Thymus (tissue), 11 donors: ENCODE results near the gene KRT74. TPM values are rescaled to one million over a fixed set of nuclear protein-coding genes. Genes with fewer than 3 reads are reported as not detected.
A peak's percentile ranks its signal among the peaks of the same experiment; 100 is the strongest.

Source experiments
- DNase-seq, 9 donors: peaks; one replicate each; pipeline ENCODE4 v3.0.0-alpha.2; 2013; ENCODE audit warnings: low spot score in 9 of 9, low read depth in 6 of 9, missing footprints in 1 of 9
- H3K27ac ChIP-seq, 2 donors: one replicate each; pipeline ENCODE4 v1.5.1; 2013; ENCODE audit warnings: control low read depth in 1 of 2, low read depth in 1 of 2, low read length in 1 of 2, mild to moderate bottlenecking in 1 of 2, moderate library complexity in 1 of 2
- H3K27me3 ChIP-seq, 2 donors: one replicate each; pipeline ENCODE4 v1.5.1; 2013; ENCODE audit warnings: low read length in 1 of 2; ENCODE audit not compliant: control insufficient read depth in 2 of 2, insufficient read depth in 1 of 2
- H3K36me3 ChIP-seq, 2 donors: one replicate each; pipeline ENCODE4 v1.5.1; 2013; ENCODE audit warnings: low read length in 1 of 2, mild to moderate bottlenecking in 1 of 2, moderate library complexity in 1 of 2; ENCODE audit not compliant: control insufficient read depth in 2 of 2, insufficient read depth in 2 of 2
- H3K4me1 ChIP-seq, 2 donors: one replicate each; pipeline ENCODE4 v1.5.1; 2013; ENCODE audit warnings: low read length in 2 of 2; ENCODE audit not compliant: control insufficient read depth in 2 of 2, insufficient read depth in 2 of 2
- H3K4me3 ChIP-seq, 2 donors: one replicate each; pipeline ENCODE4 v1.5.1; 2013; ENCODE audit warnings: low read length in 2 of 2, control low read depth in 1 of 2, mild to moderate bottlenecking in 1 of 2
- H3K9me3 ChIP-seq, 2 donors: one replicate each; pipeline ENCODE4 v1.5.1; 2013; ENCODE audit warnings: low read length in 1 of 2, mild to moderate bottlenecking in 1 of 2; ENCODE audit not compliant: control insufficient read depth in 2 of 2, insufficient read depth in 1 of 2
- WGBS: extraction: QIAGEN DNeasy Blood & Tissue Kit; methylation state at CpG from one replicate; pipeline ENCODE4 v1.1.7; 2013; 5-methylcytosine and 5-hydroxymethylcytosine counted together
- polyA plus RNA-seq: library from polyadenylated mRNA; stranded (reverse); fragments of 200-250 nt; gene quantifications from one replicate; pipeline ENCODE4 v1.2.3, GENCODE V29; 2013
- total RNA-seq: library from RNA; stranded (reverse); fragments of 120-200 nt; gene quantifications from one replicate; pipeline ENCODE4 v1.2.4, GENCODE V29; 2013
- donor health status: healthy.

KRT74 gene
- total and polyA plus RNA-seq, 2 donors, result 0.09 to 0.34 TPM

DNA sequence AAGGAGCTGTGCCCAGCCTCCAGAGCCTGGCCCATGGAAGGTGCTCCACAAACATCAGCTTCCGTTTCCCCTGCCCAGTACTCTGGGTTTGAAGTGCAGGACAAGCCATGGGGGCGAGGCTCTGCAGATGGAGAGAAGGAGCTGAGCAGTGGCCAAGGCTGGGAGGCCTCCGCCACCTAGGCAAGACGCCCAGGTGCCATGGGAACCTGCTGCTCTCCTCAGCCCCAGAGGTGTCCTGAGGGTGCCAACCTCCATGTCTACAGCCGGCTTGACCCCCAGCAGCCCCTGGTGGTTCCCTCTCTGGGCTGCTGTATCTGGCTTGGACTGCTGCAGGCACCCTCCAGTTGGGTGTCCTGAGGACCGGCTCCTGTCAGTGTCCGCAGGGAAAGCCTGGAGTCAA, 33.1 kb downstream of the KRT74 start:
- Histone ChIP-seq H3K27me3 (peaks cover 0 to 2% of the 10 kb centered on the region in 2 donors), H3K4me3 (no peak overlapping the region), H3K4me1 (peaks cover 0 to 3% of the 10 kb centered on the region in 2 donors), H3K36me3 (no peaks in the 10 kb centered on the region), H3K9me3 (no peaks in the 10 kb centered on the region), H3K27ac (no peak overlapping the region)
- DNase-seq, result no peak
- 96% methylated on average over 7 of the region's 7 CpGs for WGBS

DNA sequence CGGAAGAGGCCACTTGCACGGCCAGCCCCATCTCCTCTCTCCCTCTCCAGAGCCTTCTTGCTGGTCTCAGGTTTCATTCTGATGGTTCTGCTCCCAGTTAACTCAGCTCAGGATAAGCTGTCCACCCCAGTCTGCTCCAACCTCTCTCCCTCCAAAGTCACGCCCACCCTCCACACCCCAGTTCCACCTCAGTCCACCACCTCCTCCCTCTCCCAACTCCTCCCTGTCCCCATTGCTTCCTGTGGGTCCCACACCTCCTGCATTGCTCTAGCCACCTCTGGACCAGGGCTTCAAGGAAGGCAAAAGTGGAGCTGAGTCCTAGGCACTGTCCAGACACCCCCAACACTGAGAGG, 33.8 kb downstream of the KRT74 start:
- Histone ChIP-seq H3K4me1 (peaks cover 0 to under 1% of the 10 kb centered on the region in 2 donors), H3K36me3 (no peaks in the 10 kb centered on the region), H3K27me3 (peaks cover 0 to 2% of the 10 kb centered on the region in 2 donors), H3K9me3 (no peaks in the 10 kb centered on the region), H3K4me3 (no peak overlapping the region), H3K27ac (no peak overlapping the region)
- DNase-seq, result no peak
- 94% methylated on average over 3 of the region's 3 CpGs for WGBS

DNA sequence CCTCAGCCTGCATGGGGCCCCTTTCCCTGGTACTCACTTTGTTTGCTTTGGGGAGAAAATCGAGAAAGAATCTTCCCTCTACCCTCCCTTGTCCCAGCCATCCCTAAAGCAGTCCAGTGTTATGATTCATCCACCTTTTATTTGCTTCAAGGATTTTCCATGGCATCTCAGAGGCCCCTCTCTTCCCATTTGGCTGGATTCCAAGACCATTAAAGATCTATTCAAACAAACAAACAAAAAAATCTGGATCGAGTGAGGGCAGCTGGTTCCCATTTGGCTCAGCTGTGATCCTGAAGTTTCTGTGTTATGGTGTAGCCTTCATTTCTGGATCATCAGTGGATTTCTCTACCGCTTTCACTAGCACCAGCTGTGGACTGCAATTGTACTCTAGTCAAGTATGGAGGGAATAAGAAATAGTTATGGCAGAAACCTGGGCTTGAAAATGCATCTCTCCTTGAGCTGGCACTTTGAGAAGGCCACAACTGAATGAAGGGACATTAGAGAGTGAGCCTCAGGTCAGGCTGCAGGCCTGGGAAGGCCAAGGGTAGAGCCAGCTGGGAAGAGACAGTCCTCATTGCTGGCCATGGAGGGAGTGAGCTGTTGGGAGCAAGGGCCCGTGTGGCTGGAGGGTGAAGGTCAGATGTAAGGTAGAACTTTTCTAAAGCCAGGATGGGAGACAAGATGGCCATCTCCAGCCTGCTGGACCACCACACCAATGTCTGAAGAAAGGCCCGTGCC, 34.4 kb downstream of the KRT74 start:
- H3K9me3 ChIP-seq, result no peaks in the 10 kb centered on the region
- H3K27ac ChIP-seq, result no peak overlapping the region
- 86% methylated on average over 5 of the region's 5 CpGs for WGBS
- no peak for DNase-seq
- no peaks in the 10 kb centered on the region for H3K36me3 ChIP-seq
- no peaks in the 10 kb centered on the region for H3K4me1 ChIP-seq
- no peak overlapping the region for H3K4me3 ChIP-seq
- H3K27me3 ChIP-seq, result no peaks in the 10 kb centered on the region

DNA sequence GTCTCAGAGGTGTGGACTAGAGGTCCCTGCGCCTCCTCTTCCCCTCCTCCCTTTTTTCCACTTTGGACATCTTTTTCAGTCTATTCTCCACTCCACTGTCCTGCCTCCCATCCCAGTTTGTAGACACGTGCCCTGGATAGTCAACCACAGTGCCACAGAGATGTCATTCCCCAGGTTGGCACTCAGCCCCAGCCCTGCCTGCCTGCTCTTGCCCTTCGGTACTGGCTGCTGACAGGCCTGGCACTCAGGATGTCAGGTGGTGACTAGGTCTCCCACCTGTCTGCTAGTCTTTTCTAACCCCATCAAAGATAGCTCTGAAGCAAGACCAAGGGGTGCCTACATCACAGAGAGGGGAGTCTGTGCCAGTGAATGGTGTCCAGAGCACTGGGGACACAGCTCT, 36.5 kb downstream of the KRT74 start:
- Histone ChIP-seq H3K27me3 (peaks cover 0 to 3% of the 10 kb centered on the region in 2 donors), H3K36me3 (no peaks in the 10 kb centered on the region), H3K9me3 (no peaks in the 10 kb centered on the region), H3K4me3 (no peak overlapping the region), H3K4me1 (no peaks in the 10 kb centered on the region), H3K27ac (no peak overlapping the region)
- no peak for DNase-seq
- 89% methylated on average over 3 of the region's 3 CpGs for WGBS

- Histone ChIP-seq H3K27me3 (peaks cover 0 to 7% of the 10 kb centered on the region in 2 donors), H3K4me3 (no peak overlapping the region), H3K4me1 (no peaks in the 10 kb centered on the region), H3K36me3 (no peaks in the 10 kb centered on the region), H3K27ac (no peak overlapping the region), H3K9me3 (no peaks in the 10 kb centered on the region)
- WGBS, result 86% methylated on average over 1 of the region's 1 CpG
- DNase-seq, result no peak
Measured at GRCh38 chr12:52535574-52535973, 38.1 kb downstream of the KRT74 start.

GRCh38 chr12:52534482-52534881, 39.2 kb downstream of the KRT74 start:
- Histone ChIP-seq H3K36me3 (no peaks in the 10 kb centered on the region), H3K27me3 (peaks cover 0 to 7% of the 10 kb centered on the region in 2 donors), H3K9me3 (no peaks in the 10 kb centered on the region), H3K27ac (no peak overlapping the region), H3K4me1 (no peaks in the 10 kb centered on the region), H3K4me3 (no peak overlapping the region)
- 96% methylated on average over 5 of the region's 5 CpGs for WGBS
- DNase-seq, result no peak

- Histone ChIP-seq H3K27ac (no peak overlapping the region), H3K9me3 (no peaks in the 10 kb centered on the region), H3K27me3 (peaks cover 0 to 7% of the 10 kb centered on the region in 2 donors), H3K4me1 (no peaks in the 10 kb centered on the region), H3K36me3 (no peaks in the 10 kb centered on the region), H3K4me3 (no peak overlapping the region)
- 76% methylated on average over 10 of the region's 10 CpGs for WGBS
- DNase-seq, result no peak
Measured at GRCh38 chr12:52533686-52534470, 39.8 kb downstream of the KRT74 start.

GRCh38 chr12:52532636-52533035, 41.0 kb downstream of the KRT74 start:
- WGBS, result 77% methylated on average over 4 of the region's 4 CpGs
- Histone ChIP-seq H3K27ac (no peak overlapping the region), H3K4me1 (no peaks in the 10 kb centered on the region), H3K9me3 (no peaks in the 10 kb centered on the region), H3K4me3 (no peak overlapping the region), H3K27me3 (peaks cover 0 to 7% of the 10 kb centered on the region in 2 donors), H3K36me3 (no peaks in the 10 kb centered on the region)
- DNase-seq, result no peak

DNA sequence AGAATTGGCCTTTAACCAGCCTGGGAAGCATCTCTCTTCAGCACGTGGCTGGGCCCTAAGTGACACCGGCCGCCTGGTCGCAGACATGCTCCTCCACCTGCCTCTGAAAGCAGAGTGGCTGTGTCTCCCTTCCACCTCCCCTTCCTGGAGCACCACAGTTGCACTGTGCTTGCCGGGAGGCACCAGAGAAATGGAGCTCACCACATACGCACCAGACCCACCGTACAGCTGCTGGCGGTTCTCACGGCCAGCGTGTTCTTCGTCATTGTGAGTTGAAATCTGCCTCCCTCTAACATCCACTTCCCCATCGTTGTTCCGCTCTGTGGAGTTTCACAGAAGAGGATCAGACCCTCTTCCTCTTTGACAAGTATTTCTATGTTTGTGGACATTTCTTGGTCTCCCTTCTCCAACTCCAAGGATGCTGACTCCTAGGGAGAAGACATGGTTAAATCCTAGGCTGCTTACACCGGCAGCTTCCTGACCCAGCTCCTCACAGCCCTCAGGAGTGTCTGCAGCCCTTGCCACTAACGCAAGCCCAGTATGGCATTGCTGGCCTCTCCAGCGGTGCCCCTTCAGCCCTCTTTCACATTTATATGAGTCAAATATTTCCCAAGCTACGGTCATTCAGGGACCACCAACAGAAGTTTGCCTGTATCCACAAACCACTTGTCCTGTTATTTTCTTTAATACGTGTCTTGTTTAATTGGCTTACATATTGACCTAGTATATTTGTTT, 41.9 kb downstream of the KRT74 start:
- Histone ChIP-seq H3K4me1 (no peaks in the 10 kb centered on the region), H3K4me3 (no peak overlapping the region), H3K36me3 (no peaks in the 10 kb centered on the region), H3K27me3 (peaks cover 0 to 7% of the 10 kb centered on the region in 2 donors), H3K27ac (no peak overlapping the region), H3K9me3 (no peaks in the 10 kb centered on the region)
- WGBS, result 67% methylated on average over 18 of the region's 18 CpGs
- peak in 1 of 9 donors; percentile 19 for DNase-seq
